Non-pigmented ciliary epithelial cell (primary cell): ENCODE results near the gene SMYD5.
A peak's percentile ranks its signal among the peaks of the same experiment; 100 is the strongest.

ENCODE experiments used
- DNase-seq: peaks from one replicate; pipeline ENCODE4 v3.0.0-alpha.2; 2010; ENCODE audit warnings: low read depth

The SMYD5 gene

GRCh38 chr2:73238976-73239375 lies 24.9 kb downstream of the SMYD5 start:
- no peak for DNase-seq

- DNase-seq: peak; percentile 73
Measured at GRCh38 chr2:73239776-73240175, 25.7 kb downstream of the SMYD5 start.

GRCh38 chr2:73243884-73244570 lies 30.0 kb downstream of the SMYD5 start:
- no peak for DNase-seq

- no peak for DNase-seq
Measured at GRCh38 chr2:73244580-73244979, 30.5 kb downstream of the SMYD5 start.

GRCh38 chr2:73246850-73247249 lies 32.8 kb downstream of the SMYD5 start:
- DNase-seq: no peak

GRCh38 chr2:73249636-73250035 lies 35.6 kb downstream of the SMYD5 start:
- no peak for DNase-seq

- DNase-seq: no peak
Measured at GRCh38 chr2:73250872-73251846, 37.1 kb downstream of the SMYD5 start.

GRCh38 chr2:73252238-73253027 lies 38.4 kb downstream of the SMYD5 start:
- DNase-seq: no peak

- no peak for DNase-seq
Measured at GRCh38 chr2:73253400-73253799, 39.4 kb downstream of the SMYD5 start.

- no peak for DNase-seq
Measured at GRCh38 chr2:73253901-73254300, 39.9 kb downstream of the SMYD5 start.

GRCh38 chr2:73254343-73255006 lies 40.4 kb downstream of the SMYD5 start:
- DNase-seq: no peak

- no peak for DNase-seq
Measured at GRCh38 chr2:73255007-73255644, 41.1 kb downstream of the SMYD5 start.

- no peak for DNase-seq
Measured at GRCh38 chr2:73255907-73256617, 42.0 kb downstream of the SMYD5 start.

- DNase-seq: no peak
Measured at GRCh38 chr2:73256618-73256922, 42.5 kb downstream of the SMYD5 start.

GRCh38 chr2:73257021-73257420 lies 43.0 kb downstream of the SMYD5 start:
- DNase-seq: no peak

- DNase-seq: no peak
Measured at GRCh38 chr2:73257425-73258125, 43.5 kb downstream of the SMYD5 start.

- no peak for DNase-seq
Measured at GRCh38 chr2:73258186-73258912, 44.3 kb downstream of the SMYD5 start.

GRCh38 chr2:73258913-73259215 lies 44.8 kb downstream of the SMYD5 start:
- no peak for DNase-seq

GRCh38 chr2:73259276-73259675 lies 45.2 kb downstream of the SMYD5 start:
- no peak for DNase-seq
